ENCODE data around the gene DNLZ.

Gene DNLZ

GRCh38 chr9:136387217-136387616 lies 23.7 kb upstream of the DNLZ start:
- TF ChIP-seq CTCF (IDR thresholded peaks at IDR 0.05; ENCODE audit: control insufficient read depth, insufficient read depth, low read depth, low read length, missing control alignments), result no peak
- no peak for DNase-seq (ENCODE audit: low read depth)
- no peak overlapping the region for H3K4me3 ChIP-seq (ENCODE audit: control insufficient read depth, low read depth, low read length)

GRCh38 chr9:136386018-136386417 lies 22.5 kb upstream of the DNLZ start:
- no peak overlapping the region for H3K4me3 ChIP-seq (ENCODE audit: control insufficient read depth, low read depth, low read length)
- no peak for DNase-seq (ENCODE audit: low read depth)
- no peak for TF ChIP-seq CTCF (IDR thresholded peaks at IDR 0.05; ENCODE audit: control insufficient read depth, insufficient read depth, low read depth, low read length, missing control alignments)

GRCh38 chr9:136385015-136385414 lies 21.5 kb upstream of the DNLZ start:
- no peak overlapping the region for H3K4me3 ChIP-seq (ENCODE audit: control insufficient read depth, low read depth, low read length)
- DNase-seq (ENCODE audit: low read depth), result no peak
- TF ChIP-seq CTCF (IDR thresholded peaks at IDR 0.05; ENCODE audit: control insufficient read depth, insufficient read depth, low read depth, low read length, missing control alignments), result no peak

GRCh38 chr9:136383436-136383835 lies 19.9 kb upstream of the DNLZ start:
- H3K4me3 ChIP-seq (ENCODE audit: control insufficient read depth, low read depth, low read length), result no peak overlapping the region
- DNase-seq (ENCODE audit: low read depth), result no peak
- TF ChIP-seq CTCF (IDR thresholded peaks at IDR 0.05; ENCODE audit: control insufficient read depth, insufficient read depth, low read depth, low read length, missing control alignments), result no peak

- no peak overlapping the region for H3K4me3 ChIP-seq (ENCODE audit: control insufficient read depth, low read depth, low read length)
- no peak for DNase-seq (ENCODE audit: low read depth)
- no peak for TF ChIP-seq CTCF (IDR thresholded peaks at IDR 0.05; ENCODE audit: control insufficient read depth, insufficient read depth, low read depth, low read length, missing control alignments)
Observed at GRCh38 chr9:136381966-136382513, 18.5 kb upstream of the DNLZ start.

- no peak for TF ChIP-seq CTCF (IDR thresholded peaks at IDR 0.05; ENCODE audit: control insufficient read depth, insufficient read depth, low read depth, low read length, missing control alignments)
- no peak for DNase-seq (ENCODE audit: low read depth)
Observed at GRCh38 chr9:136381311-136381710, 17.8 kb upstream of the DNLZ start.

GRCh38 chr9:136380381-136380780 lies 16.8 kb upstream of the DNLZ start:
- TF ChIP-seq CTCF (IDR thresholded peaks at IDR 0.05; ENCODE audit: control insufficient read depth, insufficient read depth, low read depth, low read length, missing control alignments), result no peak
- no peak overlapping the region for H3K4me3 ChIP-seq (ENCODE audit: control insufficient read depth, low read depth, low read length)
- DNase-seq (ENCODE audit: low read depth), result no peak

More at GRCh38 chr9:136381311-136381710, 17.8 kb upstream of the DNLZ start:
- H3K4me3 ChIP-seq (ENCODE audit: control insufficient read depth, low read depth, low read length), result no peak overlapping the region

Measured in AG09309 (cell line).